GM12875 (cell line): ENCODE data around the gene SLC5A4.

Experiments
- H3K4me3 ChIP-seq: one replicate; pipeline ENCODE4 v1.5.1; 2011; ENCODE audit warnings: low read depth, low read length, control low read depth
- TF ChIP-seq, protein P1 (sequence below): IDR thresholded peaks from 2 replicates; pipeline ENCODE4 v1.5.1; 2011; ENCODE audit warnings: low read depth, mild to moderate bottlenecking, control low read depth, inconsistent platforms, low read length, moderate library complexity, borderline replicate concordance; ENCODE audit not compliant: insufficient read depth

Gene SLC5A4

GRCh38 chr22:32246166-32246565 is 9.0 kb downstream of the SLC5A4 start:
- TF ChIP-seq, protein P1, sequence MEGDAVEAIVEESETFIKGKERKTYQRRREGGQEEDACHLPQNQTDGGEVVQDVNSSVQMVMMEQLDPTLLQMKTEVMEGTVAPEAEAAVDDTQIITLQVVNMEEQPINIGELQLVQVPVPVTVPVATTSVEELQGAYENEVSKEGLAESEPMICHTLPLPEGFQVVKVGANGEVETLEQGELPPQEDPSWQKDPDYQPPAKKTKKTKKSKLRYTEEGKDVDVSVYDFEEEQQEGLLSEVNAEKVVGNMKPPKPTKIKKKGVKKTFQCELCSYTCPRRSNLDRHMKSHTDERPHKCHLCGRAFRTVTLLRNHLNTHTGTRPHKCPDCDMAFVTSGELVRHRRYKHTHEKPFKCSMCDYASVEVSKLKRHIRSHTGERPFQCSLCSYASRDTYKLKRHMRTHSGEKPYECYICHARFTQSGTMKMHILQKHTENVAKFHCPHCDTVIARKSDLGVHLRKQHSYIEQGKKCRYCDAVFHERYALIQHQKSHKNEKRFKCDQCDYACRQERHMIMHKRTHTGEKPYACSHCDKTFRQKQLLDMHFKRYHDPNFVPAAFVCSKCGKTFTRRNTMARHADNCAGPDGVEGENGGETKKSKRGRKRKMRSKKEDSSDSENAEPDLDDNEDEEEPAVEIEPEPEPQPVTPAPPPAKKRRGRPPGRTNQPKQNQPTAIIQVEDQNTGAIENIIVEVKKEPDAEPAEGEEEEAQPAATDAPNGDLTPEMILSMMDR = no peak
- no peak overlapping the region for H3K4me3 ChIP-seq

GRCh38 chr22:32245042-32245441 is 10.1 kb downstream of the SLC5A4 start:
- no peak overlapping the region for H3K4me3 ChIP-seq
- TF ChIP-seq, protein P1 = no peak

GRCh38 chr22:32244547-32244946 is 10.6 kb downstream of the SLC5A4 start:
- TF ChIP-seq, protein P1 = no peak
- H3K4me3 ChIP-seq = no peak overlapping the region

DNA sequence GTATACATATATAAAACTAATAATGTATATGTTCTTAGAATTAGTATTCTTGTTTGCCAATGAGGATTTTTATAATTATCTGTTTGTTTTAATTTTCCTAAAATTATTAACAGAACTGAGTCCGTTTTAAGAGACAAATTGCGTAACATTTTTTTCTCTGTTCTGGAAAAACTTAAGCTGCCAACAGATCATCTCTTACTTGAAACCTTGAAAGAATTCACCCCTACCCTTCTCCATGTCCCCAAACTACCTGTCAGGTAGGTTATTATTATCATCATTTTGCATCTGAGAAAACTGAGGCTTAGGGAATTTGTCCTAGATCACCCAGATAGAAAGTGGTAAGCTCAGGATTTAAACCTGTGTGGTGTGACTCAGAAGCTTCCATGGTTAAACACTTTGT is 14.7 kb downstream of the SLC5A4 start:
- TF ChIP-seq, protein P1 = no peak
- no peak overlapping the region for H3K4me3 ChIP-seq

- no peak overlapping the region for H3K4me3 ChIP-seq
- TF ChIP-seq, protein P1 = no peak
Measured at GRCh38 chr22:32237906-32238305, 17.2 kb downstream of the SLC5A4 start.

- H3K4me3 ChIP-seq = no peak overlapping the region
- TF ChIP-seq, protein P1 = no peak
Measured at GRCh38 chr22:32236970-32237369, 18.2 kb downstream of the SLC5A4 start.

- H3K4me3 ChIP-seq = no peak overlapping the region
- TF ChIP-seq, protein P1 = no peak
Measured at GRCh38 chr22:32233091-32233490, 22.1 kb downstream of the SLC5A4 start.
